PC-9 (cell line): ENCODE data around the gene GAN. TPM values are rescaled to one million over a fixed set of nuclear protein-coding genes. Genes with fewer than 3 reads are reported as not detected.

Experiments
- BruUV-seq: library from RNA; stranded (reverse); fragments of 400-500 nt; replicated peaks from 2 replicates; lab custom pipeline; 2021; lab: Mats Ljungman, UMichigan
- CTCF ChIA-PET: fragments of 300-600 bp; sonication (Branson Sonifier 250); formaldehyde crosslinking; loops from one replicate; lab custom pipeline; 2022; ENCODE audit warnings: antibody characterized with exemption; lab: Charles Lee
- POLR2A ChIA-PET: fragments of 300-600 bp; sonication (Branson Sonifier 250); formaldehyde crosslinking; loops from one replicate; lab custom pipeline; 2022; ENCODE audit warnings: antibody characterized with exemption; ENCODE audit not compliant: unreplicated experiment; lab: Charles Lee
- DNase-seq, 2 experiments: peaks; one replicate each; pipeline versions ENCODE4 v3.0.0 to v3.0.0-alpha.2; 2015 to 2022; ENCODE audit warnings: mixed read lengths in 1 of 2
- H2AFZ ChIP-seq: fragments of 200-600 bp; sonication (generic); 2 replicates; pipeline ENCODE4 v1.8.1; 2017; ENCODE audit warnings: antibody characterized with exemption
- H3F3A ChIP-seq: fragments of 200-600 bp; sonication (generic); 2 replicates; pipeline ENCODE4 v1.8.1; 2017; ENCODE audit warnings: antibody characterized with exemption, mild to moderate bottlenecking, low read depth; ENCODE audit not compliant: insufficient read depth
- H3K27ac ChIP-seq: fragments of 200-600 bp; sonication (generic); 2 replicates; pipeline ENCODE4 v1.6.1; 2016; ENCODE audit warnings: mixed run types
- H3K27me3 ChIP-seq: fragments of 200-600 bp; sonication (generic); 2 replicates; pipeline ENCODE4 v1.6.1; 2016; ENCODE audit warnings: low read depth, mixed run types; ENCODE audit not compliant: insufficient read depth
- H3K36me3 ChIP-seq: fragments of 200-600 bp; sonication (generic); 2 replicates; pipeline ENCODE4 v1.6.1; 2016; ENCODE audit warnings: low read depth, mixed run types
- H3K4me1 ChIP-seq: fragments of 200-600 bp; sonication (generic); replicated peaks from 2 replicates; pipeline ENCODE4 v1.6.1; 2016; ENCODE audit warnings: mixed run types; ENCODE audit not compliant: insufficient read depth
- H3K4me2 ChIP-seq: fragments of 200-600 bp; sonication (generic); 2 replicates; pipeline ENCODE4 v1.6.1; 2017; ENCODE audit warnings: mixed run types
- H3K4me3 ChIP-seq: fragments of 200-600 bp; sonication (generic); 2 replicates; pipeline ENCODE4 v1.6.1; 2016; ENCODE audit warnings: mixed run types
- H3K79me2 ChIP-seq: fragments of 200-600 bp; sonication (generic); 2 replicates; pipeline ENCODE4 v1.6.1; 2017; ENCODE audit warnings: low read depth, mixed run types
- H3K9me2 ChIP-seq: fragments of 200-600 bp; sonication (generic); 2 replicates; pipeline ENCODE4 v1.8.1; 2017; ENCODE audit warnings: mild to moderate bottlenecking; ENCODE audit not compliant: insufficient read depth
- H3K9me3 ChIP-seq: fragments of 200-600 bp; sonication (generic); 2 replicates; pipeline ENCODE4 v1.8.1; 2016; ENCODE audit warnings: low read depth; ENCODE audit not compliant: insufficient read depth
- H4K20me1 ChIP-seq: fragments of 200-600 bp; sonication (generic); 2 replicates; pipeline ENCODE4 v1.8.1; 2017; ENCODE audit not compliant: insufficient read depth
- CTCF ChIP-seq: fragments of 200-600 bp; sonication (generic); conservative IDR thresholded peaks from 2 replicates; pipeline ENCODE4 v1.6.1; 2017; ENCODE audit warnings: mixed run types, antibody characterized with exemption, mild to moderate bottlenecking, moderate library complexity
- EZH2 ChIP-seq: fragments of 200-600 bp; sonication (generic); IDR thresholded peaks from 2 replicates; pipeline ENCODE4 v1.8.0; 2017; ENCODE audit warnings: antibody characterized with exemption, low read depth
- intact Hi-C: fragments of 100-400 bp; cut with micrococcal nuclease; formaldehyde crosslinking; loops from one replicate; pipeline ENCODE4 v1.10.0; 2022; ENCODE audit not compliant: unreplicated experiment
- total RNA-seq: library from RNA; stranded (reverse); gene quantifications from 2 replicates; pipeline ENCODE4 v1.2.3, GENCODE V29; 2021

GAN gene
- total RNA-seq, 1 experiment from 2014 or later, result 11.9 TPM

- POLR2A ChIA-PET, result no interaction called here
Measured at GRCh38 chr16:81280393-81280792, 34.4 kb upstream of the GAN start.

GRCh38 chr16:81283044-81283443 is 31.7 kb upstream of the GAN start:
- H3K9me2 ChIP-seq, result no peaks in the 10 kb centered on the region
- no peaks in the 10 kb centered on the region for H3K79me2 ChIP-seq
- no peaks in the 10 kb centered on the region for H3K36me3 ChIP-seq
- POLR2A ChIA-PET, result no interaction called here
- H2AFZ ChIP-seq, result no peak overlapping the region
- no peaks in the 10 kb centered on the region for H3K27me3 ChIP-seq
- BruUV-seq, result no TSS peak
- no peaks in the 10 kb centered on the region for H3K9me3 ChIP-seq
- intact Hi-C loops, result no loop called here
- peaks cover 12% of the 10 kb centered on the region for H3K4me1 ChIP-seq
- no peak for DNase-seq
- no peak overlapping the region for H3K4me2 ChIP-seq
- no peak overlapping the region for H3K4me3 ChIP-seq
- H3F3A ChIP-seq, result no peaks in the 10 kb centered on the region; the same call in 1 of the 2 replicates
- H4K20me1 ChIP-seq, result no peaks in the 10 kb centered on the region
- H3K27ac ChIP-seq, result no peak overlapping the region
- TF ChIP-seq EZH2 (no peak), CTCF (no peak)
- CTCF ChIA-PET, result no interaction called here

More at GRCh38 chr16:81280393-81280792, 34.4 kb upstream of the GAN start:
- intact Hi-C loops, result no loop called here
- Histone ChIP-seq H4K20me1 (no peaks in the 10 kb centered on the region), H3F3A (peaks cover 9% of the 10 kb centered on the region), H3K9me3 (no peaks in the 10 kb centered on the region), H3K27ac (no peak overlapping the region), H3K4me3 (no peak overlapping the region), H3K4me2 (no peak overlapping the region), H3K9me2 (no peaks in the 10 kb centered on the region), H2AFZ (no peak overlapping the region), H3K27me3 (no peaks in the 10 kb centered on the region), H3K36me3 (no peaks in the 10 kb centered on the region), H3K4me1 (peaks cover 32% of the 10 kb centered on the region), H3K79me2 (no peaks in the 10 kb centered on the region)
- CTCF ChIA-PET, result no interaction called here
- TF ChIP-seq CTCF (no peak), EZH2 (no peak)
- no peak for DNase-seq
- BruUV-seq, result no TSS peak

GRCh38 chr16:81284995-81285600 is 29.7 kb upstream of the GAN start:
- ChIA-PET CTCF (no interaction called here), POLR2A (no interaction called here)
- Histone ChIP-seq H3K9me2 (no peaks in the 10 kb centered on the region), H4K20me1 (no peaks in the 10 kb centered on the region), H3K36me3 (no peaks in the 10 kb centered on the region), H3K27ac (no peak overlapping the region), H3K4me1 (peaks cover 7% of the 10 kb centered on the region), H3K27me3 (no peaks in the 10 kb centered on the region), H2AFZ (0 out of 2 replicates have a peak overlapping the region, but pooled peaks have one; percentile 30), H3F3A (no peaks in the 10 kb centered on the region; the same call in 1 of the 2 replicates), H3K4me2 (no peak overlapping the region), H3K4me3 (no peak overlapping the region), H3K9me3 (no peaks in the 10 kb centered on the region), H3K79me2 (no peaks in the 10 kb centered on the region)
- TF ChIP-seq EZH2, result no peak
- no peak for TF ChIP-seq CTCF
- intact Hi-C loops, result no loop called here
- no peak for DNase-seq
- BruUV-seq, result no TSS peak
